SJSA1 (cell line): ENCODE data around the gene RTN1. TPM values are rescaled to one million over a fixed set of nuclear protein-coding genes. Genes with fewer than 3 reads are reported as not detected.

ENCODE experiments used
- DNase-seq, 2 experiments: peaks; one replicate each; pipeline ENCODE4 v3.0.0-alpha.2; 2015 to 2020; ENCODE audit warnings: low spot score in 2 of 2, low read depth in 1 of 2
- H3K27ac ChIP-seq: fragments of 250-450 bp; sonication (Bioruptor Pico); 2 replicates; pipeline ENCODE4 v1.5.1; 2020; ENCODE audit warnings: mild to moderate bottlenecking, moderate library complexity
- H3K27me3 ChIP-seq: fragments of 250-450 bp; sonication (Bioruptor Pico); replicated peaks from 2 replicates; pipeline ENCODE4 v1.5.1; 2020; ENCODE audit warnings: mild to moderate bottlenecking, moderate library complexity
- H3K36me3 ChIP-seq: fragments of 250-450 bp; sonication (Bioruptor Pico); 2 replicates; pipeline ENCODE4 v1.5.1; 2020; ENCODE audit warnings: mild to moderate bottlenecking
- H3K4me1 ChIP-seq: fragments of 250-450 bp; sonication (Bioruptor Pico); replicated peaks from 2 replicates; pipeline ENCODE4 v1.6.1; 2021; ENCODE audit warnings: mild to moderate bottlenecking
- H3K4me3 ChIP-seq: fragments of 250-450 bp; sonication (Bioruptor Pico); 2 replicates; pipeline ENCODE4 v1.5.1; 2020; ENCODE audit warnings: mild to moderate bottlenecking
- H3K9me3 ChIP-seq: fragments of 250-450 bp; sonication (Bioruptor Pico); replicated peaks from 2 replicates; pipeline ENCODE4 v1.5.1; 2020; ENCODE audit warnings: mild to moderate bottlenecking
- total RNA-seq: library from RNA; depleted of rRNA; stranded (reverse); fragments of >200 nt; shearing (Covaris generic); gene quantifications from 2 replicates; pipeline ENCODE4 v1.2.3, GENCODE V29; 2014

RTN1 gene
- total RNA-seq, 1 experiment from 2014 or later: 0.18 TPM

DNA sequence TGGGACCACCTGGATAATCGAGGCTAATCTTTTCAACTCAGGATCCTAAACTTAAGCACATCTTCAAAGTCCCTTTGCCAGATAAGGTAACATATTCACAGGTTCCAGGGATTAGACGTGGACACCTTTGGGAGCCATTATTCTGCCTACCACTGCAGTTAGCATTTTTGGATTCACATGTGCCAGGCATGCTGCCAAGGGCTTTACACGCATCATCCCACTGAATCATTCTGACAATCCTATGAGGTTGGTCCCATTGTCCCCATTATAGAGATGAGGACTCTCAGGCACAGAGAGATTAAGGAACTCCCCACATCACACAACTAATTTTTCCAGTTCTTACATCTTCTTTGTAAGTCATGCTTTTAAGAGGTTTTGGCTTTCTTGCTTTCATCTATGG lies 34.5 kb downstream of the RTN1 start:
- Histone ChIP-seq H3K4me3 (no peak overlapping the region), H3K27me3 (no peaks in the 10 kb centered on the region), H3K9me3 (no peaks in the 10 kb centered on the region), H3K27ac (no peak overlapping the region), H3K4me1 (no peaks in the 10 kb centered on the region), H3K36me3 (no peaks in the 10 kb centered on the region)
- DNase-seq: no peak

DNA sequence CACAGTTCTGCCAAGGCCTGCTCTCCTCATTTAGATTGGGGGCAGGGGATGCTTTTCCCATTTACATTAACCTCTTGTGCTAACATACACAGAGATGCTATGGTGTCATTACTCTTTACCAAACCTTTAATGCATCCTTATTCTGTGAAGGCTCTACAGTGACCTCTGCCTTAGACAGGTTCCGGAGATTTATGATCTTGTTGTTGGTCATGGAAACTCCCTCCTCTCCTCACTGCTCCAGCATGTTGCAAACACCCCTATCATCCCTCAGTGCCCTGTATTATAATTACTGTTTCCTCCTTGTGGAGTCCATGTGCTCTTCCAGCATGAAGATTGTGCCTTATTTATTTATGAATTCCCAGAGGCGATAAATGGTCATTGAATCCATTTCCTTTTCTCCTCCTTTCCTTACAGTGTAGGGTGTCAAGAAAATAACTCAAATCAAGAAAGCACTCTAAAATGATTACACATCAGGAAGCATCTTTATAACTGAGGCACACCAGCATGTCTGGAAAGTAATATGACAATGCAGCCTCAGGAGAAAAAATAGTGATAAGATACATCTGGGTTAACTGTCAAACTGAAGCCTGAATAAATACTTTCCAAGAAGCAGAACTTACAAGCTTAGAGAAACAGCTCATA lies 37.8 kb downstream of the RTN1 start:
- DNase-seq: no peak
- Histone ChIP-seq H3K4me1 (no peaks in the 10 kb centered on the region), H3K27ac (no peak overlapping the region), H3K4me3 (no peak overlapping the region), H3K27me3 (no peaks in the 10 kb centered on the region), H3K36me3 (no peaks in the 10 kb centered on the region), H3K9me3 (no peaks in the 10 kb centered on the region)

GRCh38 chr14:59831121-59831730 lies 39.4 kb downstream of the RTN1 start:
- H3K36me3 ChIP-seq: no peaks in the 10 kb centered on the region
- H3K27me3 ChIP-seq: no peaks in the 10 kb centered on the region
- H3K4me1 ChIP-seq: no peaks in the 10 kb centered on the region
- no peak for DNase-seq
- H3K27ac ChIP-seq: no peak overlapping the region
- H3K4me3 ChIP-seq: no peak overlapping the region
- H3K9me3 ChIP-seq: no peaks in the 10 kb centered on the region

GRCh38 chr14:59830338-59830734 lies 40.2 kb downstream of the RTN1 start:
- H3K4me3 ChIP-seq: no peak overlapping the region
- H3K4me1 ChIP-seq: no peaks in the 10 kb centered on the region
- no peak for DNase-seq
- H3K27me3 ChIP-seq: no peaks in the 10 kb centered on the region
- H3K27ac ChIP-seq: no peak overlapping the region
- no peaks in the 10 kb centered on the region for H3K36me3 ChIP-seq
- no peaks in the 10 kb centered on the region for H3K9me3 ChIP-seq

DNA sequence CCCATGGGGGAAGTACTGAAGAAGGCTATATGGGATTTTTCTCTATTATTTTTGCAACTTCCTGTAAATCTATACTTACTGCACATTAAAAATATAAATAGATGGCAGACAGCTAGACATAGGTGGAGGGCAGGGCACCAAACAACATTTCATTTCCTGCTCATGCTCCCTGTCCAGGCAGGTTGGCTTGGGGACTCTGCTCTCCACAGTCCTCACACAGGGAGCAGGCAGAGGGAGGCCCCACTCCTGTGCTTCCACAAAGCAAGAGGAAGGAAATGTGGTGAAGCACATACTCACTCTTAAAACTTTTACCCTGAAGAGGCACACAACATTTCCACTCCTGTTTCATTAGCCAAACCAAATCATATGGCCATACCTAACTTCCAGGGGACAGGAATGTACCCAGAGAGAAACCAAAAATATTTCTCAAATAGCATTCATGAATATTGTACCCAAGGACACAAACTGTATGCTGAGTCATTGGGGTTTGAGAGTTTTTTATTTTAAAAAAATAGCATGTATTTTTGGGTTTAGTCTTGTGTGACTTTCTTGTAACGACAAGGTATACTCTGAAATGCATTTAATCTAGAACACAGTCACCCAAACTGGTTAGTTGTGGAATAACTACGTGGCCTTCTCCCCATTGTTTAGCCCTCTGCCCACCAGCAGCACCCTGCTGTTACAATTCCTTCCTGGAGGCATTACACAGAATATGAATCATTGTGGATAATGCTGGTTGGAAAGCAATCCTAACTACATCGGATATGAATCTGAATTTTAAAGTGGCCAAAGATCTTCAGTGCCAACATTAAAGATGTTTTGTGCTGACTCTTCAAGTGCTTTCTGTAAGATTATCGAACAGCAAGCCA lies 40.9 kb downstream of the RTN1 start:
- no peak overlapping the region for H3K4me3 ChIP-seq
- no peaks in the 10 kb centered on the region for H3K9me3 ChIP-seq
- no peaks in the 10 kb centered on the region for H3K36me3 ChIP-seq
- H3K4me1 ChIP-seq: no peaks in the 10 kb centered on the region
- H3K27me3 ChIP-seq: no peaks in the 10 kb centered on the region
- H3K27ac ChIP-seq: no peak overlapping the region
- no peak for DNase-seq

DNA sequence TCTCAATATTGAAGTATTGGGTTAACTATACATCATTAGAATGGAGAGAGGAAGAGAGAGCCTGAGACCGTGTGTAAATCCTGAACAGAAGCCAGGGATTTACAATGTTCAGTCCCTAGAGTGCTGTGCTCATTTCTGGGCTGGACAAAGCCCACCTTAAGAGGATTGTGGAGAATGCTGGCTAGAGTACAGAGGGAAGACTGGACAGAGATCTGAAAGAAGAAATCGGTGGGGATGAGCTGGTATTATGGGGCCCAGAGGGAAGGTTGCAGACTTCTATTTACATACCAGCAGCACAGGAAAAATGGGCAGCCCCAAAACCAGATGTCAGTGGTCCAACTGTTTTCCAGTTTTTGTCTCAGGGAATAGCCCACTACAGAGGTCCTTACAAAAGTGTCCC lies 42.3 kb downstream of the RTN1 start:
- Histone ChIP-seq H3K27ac (no peak overlapping the region), H3K9me3 (no peaks in the 10 kb centered on the region), H3K4me1 (no peaks in the 10 kb centered on the region), H3K27me3 (no peaks in the 10 kb centered on the region), H3K36me3 (no peaks in the 10 kb centered on the region), H3K4me3 (no peak overlapping the region)
- no peak for DNase-seq

GRCh38 chr14:59827401-59827800 lies 43.2 kb downstream of the RTN1 start:
- no peaks in the 10 kb centered on the region for H3K9me3 ChIP-seq
- H3K27me3 ChIP-seq: no peaks in the 10 kb centered on the region
- no peaks in the 10 kb centered on the region for H3K4me1 ChIP-seq
- H3K4me3 ChIP-seq: no peak overlapping the region
- H3K36me3 ChIP-seq: no peaks in the 10 kb centered on the region
- no peak overlapping the region for H3K27ac ChIP-seq
- no peak for DNase-seq

DNA sequence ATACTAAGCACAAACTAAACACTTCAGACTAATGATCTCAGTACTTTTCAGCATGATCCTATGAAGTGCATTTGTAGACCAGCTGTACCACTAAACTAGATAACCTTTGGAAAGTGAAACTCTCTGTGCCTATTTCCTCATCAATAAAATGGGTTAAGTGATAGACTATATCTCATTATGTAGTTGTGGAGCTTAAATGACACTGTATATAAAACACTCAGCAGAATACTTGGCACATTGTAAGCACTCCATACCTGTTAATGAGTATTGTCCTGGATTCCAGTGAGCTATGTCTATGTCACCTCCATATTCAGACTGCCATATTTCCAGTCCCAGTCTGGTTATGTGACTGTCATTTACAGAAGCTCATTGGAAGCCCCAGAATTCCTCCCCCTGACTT lies 44.4 kb downstream of the RTN1 start:
- no peak overlapping the region for H3K4me3 ChIP-seq
- no peaks in the 10 kb centered on the region for H3K9me3 ChIP-seq
- no peaks in the 10 kb centered on the region for H3K4me1 ChIP-seq
- H3K27ac ChIP-seq: no peak overlapping the region
- DNase-seq: no peak
- H3K27me3 ChIP-seq: no peaks in the 10 kb centered on the region
- no peaks in the 10 kb centered on the region for H3K36me3 ChIP-seq

DNA sequence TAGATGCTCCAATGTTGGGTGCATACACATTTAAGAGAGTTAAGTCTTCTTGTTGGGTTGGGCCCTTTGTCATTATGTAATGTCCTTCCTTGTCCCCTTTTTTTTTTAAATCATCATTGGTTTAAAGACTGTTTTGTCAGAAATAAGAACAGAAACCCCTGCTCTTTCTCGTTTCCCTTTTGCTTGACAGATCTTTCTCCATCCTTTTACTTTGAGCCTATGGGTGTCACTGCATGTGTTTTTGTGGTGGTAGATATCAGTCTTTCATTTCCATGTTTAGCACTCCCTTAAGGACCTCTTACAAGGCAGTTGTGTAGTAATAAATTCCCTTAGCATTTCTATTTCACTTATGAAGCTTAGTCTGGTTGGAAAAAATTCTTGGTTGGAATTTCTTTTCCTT lies 47.4 kb downstream of the RTN1 start:
- Histone ChIP-seq H3K9me3 (no peaks in the 10 kb centered on the region), H3K4me1 (no peaks in the 10 kb centered on the region), H3K27ac (no peak overlapping the region), H3K27me3 (no peaks in the 10 kb centered on the region), H3K4me3 (no peak overlapping the region), H3K36me3 (no peaks in the 10 kb centered on the region)
- DNase-seq: no peak

GRCh38 chr14:59819446-59820088 lies 51.0 kb downstream of the RTN1 start:
- Histone ChIP-seq H3K9me3 (no peaks in the 10 kb centered on the region), H3K4me1 (no peaks in the 10 kb centered on the region), H3K4me3 (no peak overlapping the region), H3K27ac (no peak overlapping the region), H3K36me3 (no peaks in the 10 kb centered on the region), H3K27me3 (no peaks in the 10 kb centered on the region)
- DNase-seq: no peak

GRCh38 chr14:59816941-59817340 lies 53.6 kb downstream of the RTN1 start:
- H3K36me3 ChIP-seq: no peaks in the 10 kb centered on the region
- no peaks in the 10 kb centered on the region for H3K27me3 ChIP-seq
- no peak overlapping the region for H3K4me3 ChIP-seq
- no peak for DNase-seq
- no peak overlapping the region for H3K27ac ChIP-seq
- no peaks in the 10 kb centered on the region for H3K9me3 ChIP-seq
- H3K4me1 ChIP-seq: no peaks in the 10 kb centered on the region

DNA sequence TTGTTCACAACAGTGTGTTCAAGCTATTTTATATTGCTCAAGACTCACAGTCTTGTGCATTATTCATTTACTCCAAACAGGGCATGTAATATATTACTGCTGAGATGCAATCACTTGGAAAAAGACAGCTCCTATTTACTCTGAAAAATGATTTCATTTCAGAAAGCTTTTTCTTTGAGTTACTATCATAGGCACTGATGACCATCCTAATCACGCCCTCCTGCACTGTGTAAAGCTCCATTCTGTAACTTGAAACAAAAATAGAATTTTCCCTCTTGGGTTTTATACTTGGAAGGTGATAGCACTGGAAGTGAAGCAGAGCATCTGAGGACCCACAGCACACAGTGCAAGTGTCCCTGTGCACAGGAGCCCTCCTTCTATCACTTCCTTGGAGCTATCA lies 55.6 kb downstream of the RTN1 start:
- DNase-seq: no peak
- no peaks in the 10 kb centered on the region for H3K36me3 ChIP-seq
- no peaks in the 10 kb centered on the region for H3K9me3 ChIP-seq
- no peaks in the 10 kb centered on the region for H3K4me1 ChIP-seq
- no peak overlapping the region for H3K4me3 ChIP-seq
- H3K27ac ChIP-seq: no peak overlapping the region
- H3K27me3 ChIP-seq: no peaks in the 10 kb centered on the region

DNA sequence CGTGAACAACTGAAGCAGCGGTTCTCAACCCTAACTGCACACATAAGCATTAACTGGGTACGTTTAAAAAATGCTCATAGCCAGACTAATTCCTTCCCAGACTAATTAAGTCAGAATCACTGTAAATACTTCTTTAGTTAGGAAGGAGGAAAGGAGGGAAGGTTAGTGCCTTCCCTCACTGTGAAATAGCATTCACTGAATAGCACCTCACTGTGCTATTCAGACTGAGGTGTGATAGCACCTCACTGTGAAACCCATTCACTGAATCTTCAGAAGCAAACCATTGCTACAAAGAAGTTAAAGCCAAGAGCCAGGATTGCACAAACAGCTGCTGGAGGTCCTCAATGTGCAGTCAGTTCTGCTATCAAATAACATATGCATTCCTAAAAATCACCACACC lies 58.8 kb downstream of the RTN1 start:
- H3K27me3 ChIP-seq: no peaks in the 10 kb centered on the region
- DNase-seq: no peak
- H3K9me3 ChIP-seq: no peaks in the 10 kb centered on the region
- H3K27ac ChIP-seq: no peak overlapping the region
- H3K4me1 ChIP-seq: no peaks in the 10 kb centered on the region
- no peaks in the 10 kb centered on the region for H3K36me3 ChIP-seq
- no peak overlapping the region for H3K4me3 ChIP-seq

GRCh38 chr14:59811073-59811472 lies 59.5 kb downstream of the RTN1 start:
- DNase-seq: no peak
- no peaks in the 10 kb centered on the region for H3K4me1 ChIP-seq
- H3K4me3 ChIP-seq: no peak overlapping the region
- no peaks in the 10 kb centered on the region for H3K36me3 ChIP-seq
- no peaks in the 10 kb centered on the region for H3K27me3 ChIP-seq
- no peaks in the 10 kb centered on the region for H3K9me3 ChIP-seq
- H3K27ac ChIP-seq: no peak overlapping the region
